Measurements from ENCODE around the gene UVSSA. TPM values are rescaled to one million over a fixed set of nuclear protein-coding genes. Genes with fewer than 3 reads are reported as not detected.

UVSSA gene
- total and polyA plus RNA-seq, 2 donors (not counting 1 experiment from before 2014, with no cell fraction given) = 4.6 to 7.6 TPM

DNA sequence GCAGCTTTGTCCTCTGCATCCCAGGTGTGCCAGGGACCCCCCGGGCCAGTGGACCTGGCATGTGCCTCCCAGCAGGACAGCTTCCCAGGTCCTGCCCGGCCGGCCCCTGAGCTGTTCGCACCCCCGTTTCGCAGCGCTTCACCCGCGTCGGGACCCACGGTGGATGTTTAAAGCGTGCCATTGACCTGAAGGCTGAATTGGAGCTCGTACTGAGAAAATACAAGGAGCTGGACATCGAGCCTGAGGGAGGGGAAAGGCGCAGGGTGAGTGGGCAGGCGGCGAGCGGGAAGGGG is 7.9 kb downstream of the UVSSA start:
- Histone ChIP-seq H3K4me1 (ENCODE audit: control insufficient read depth, extremely low read depth, insufficient read depth, low read length) (no peaks in the 10 kb centered on the region), H3K9ac (ENCODE audit: insufficient read depth, low read length) (no peak overlapping the region), H3K27ac (ENCODE audit: insufficient read depth, low read length) (no peak overlapping the region), H3K9me3 (ENCODE audit: control insufficient read depth, insufficient read depth, low read depth, low read length) (no peaks in the 10 kb centered on the region), H3K79me2 (ENCODE audit: control insufficient read depth, insufficient read depth, low read length) (no peaks in the 10 kb centered on the region), H3K27me3 (ENCODE audit: control insufficient read depth, insufficient read depth, low read length) (no peaks in the 10 kb centered on the region), H2AFZ (ENCODE audit: low read length) (no peak overlapping the region), H3K4me2 (ENCODE audit: extremely low read depth, insufficient read depth, low read length) (no peak overlapping the region), H4K20me1 (ENCODE audit: control insufficient read depth, extremely low read depth, insufficient read depth, low read length) (no peaks in the 10 kb centered on the region), H3K36me3 (ENCODE audit: control insufficient read depth, insufficient read depth, low read length) (peaks cover 34% of the 10 kb centered on the region), H3K4me3 (replicated peaks in 1 of 4; ENCODE audit: control extremely low read depth in 1 of 4, insufficient read depth in 1 of 4, low read depth in 3 of 4, low read length in 4 of 4) (no peak overlapping the region)
- DNase-seq (ENCODE audit: low read depth in 2 of 2) = no peak
- TF ChIP-seq, protein P1, sequence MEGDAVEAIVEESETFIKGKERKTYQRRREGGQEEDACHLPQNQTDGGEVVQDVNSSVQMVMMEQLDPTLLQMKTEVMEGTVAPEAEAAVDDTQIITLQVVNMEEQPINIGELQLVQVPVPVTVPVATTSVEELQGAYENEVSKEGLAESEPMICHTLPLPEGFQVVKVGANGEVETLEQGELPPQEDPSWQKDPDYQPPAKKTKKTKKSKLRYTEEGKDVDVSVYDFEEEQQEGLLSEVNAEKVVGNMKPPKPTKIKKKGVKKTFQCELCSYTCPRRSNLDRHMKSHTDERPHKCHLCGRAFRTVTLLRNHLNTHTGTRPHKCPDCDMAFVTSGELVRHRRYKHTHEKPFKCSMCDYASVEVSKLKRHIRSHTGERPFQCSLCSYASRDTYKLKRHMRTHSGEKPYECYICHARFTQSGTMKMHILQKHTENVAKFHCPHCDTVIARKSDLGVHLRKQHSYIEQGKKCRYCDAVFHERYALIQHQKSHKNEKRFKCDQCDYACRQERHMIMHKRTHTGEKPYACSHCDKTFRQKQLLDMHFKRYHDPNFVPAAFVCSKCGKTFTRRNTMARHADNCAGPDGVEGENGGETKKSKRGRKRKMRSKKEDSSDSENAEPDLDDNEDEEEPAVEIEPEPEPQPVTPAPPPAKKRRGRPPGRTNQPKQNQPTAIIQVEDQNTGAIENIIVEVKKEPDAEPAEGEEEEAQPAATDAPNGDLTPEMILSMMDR (conservative IDR thresholded peaks at IDR 0.05 in 1 of 2, IDR thresholded peaks at IDR 0.05 in 1 of 2; ENCODE audit: low read depth in 1 of 2, low read length in 2 of 2) = no peak
- no peak for TF ChIP-seq EZH2 (IDR thresholded peaks at IDR 0.05; ENCODE audit: low read length, missing control alignments)

DNA sequence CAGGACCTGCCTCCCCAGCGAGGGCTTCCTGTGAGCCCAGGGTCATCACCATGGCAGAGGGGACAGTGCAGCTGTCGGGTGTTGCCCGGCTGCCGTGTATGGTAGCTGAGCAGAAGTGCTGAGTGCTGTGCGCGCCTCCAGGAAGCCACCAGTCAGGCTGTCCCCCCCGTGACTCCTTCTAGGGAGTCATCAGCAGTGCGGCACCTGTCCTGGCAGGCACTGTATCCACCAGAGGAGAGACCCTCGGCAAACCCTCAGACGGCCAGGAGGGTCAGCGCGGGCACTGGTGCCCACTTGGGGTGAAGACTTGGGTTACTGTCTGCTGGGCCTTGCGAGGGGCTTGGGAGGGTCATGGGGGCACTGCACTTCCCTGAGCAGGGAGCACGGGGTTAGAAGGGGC is 8.4 kb downstream of the UVSSA start:
- H3K27ac ChIP-seq (ENCODE audit: insufficient read depth, low read length) = no peak overlapping the region
- no peak overlapping the region for H3K4me3 ChIP-seq (replicated peaks in 1 of 4; ENCODE audit: control extremely low read depth in 1 of 4, insufficient read depth in 1 of 4, low read depth in 3 of 4, low read length in 4 of 4)
- TF ChIP-seq, protein P1 (conservative IDR thresholded peaks at IDR 0.05 in 1 of 2, IDR thresholded peaks at IDR 0.05 in 1 of 2; ENCODE audit: low read depth in 1 of 2, low read length in 2 of 2) = no peak
- no peak for TF ChIP-seq EZH2 (IDR thresholded peaks at IDR 0.05; ENCODE audit: low read length, missing control alignments)
- H3K9me3 ChIP-seq (ENCODE audit: control insufficient read depth, insufficient read depth, low read depth, low read length) = no peaks in the 10 kb centered on the region
- H3K27me3 ChIP-seq (ENCODE audit: control insufficient read depth, insufficient read depth, low read length) = no peaks in the 10 kb centered on the region
- no peak for DNase-seq (ENCODE audit: low read depth in 2 of 2)
- no peaks in the 10 kb centered on the region for H3K79me2 ChIP-seq (ENCODE audit: control insufficient read depth, insufficient read depth, low read length)
- no peaks in the 10 kb centered on the region for H4K20me1 ChIP-seq (ENCODE audit: control insufficient read depth, extremely low read depth, insufficient read depth, low read length)
- H2AFZ ChIP-seq (ENCODE audit: low read length) = no peak overlapping the region
- H3K4me2 ChIP-seq (ENCODE audit: extremely low read depth, insufficient read depth, low read length) = no peak overlapping the region
- peaks cover 32% of the 10 kb centered on the region for H3K36me3 ChIP-seq (ENCODE audit: control insufficient read depth, insufficient read depth, low read length)
- H3K9ac ChIP-seq (ENCODE audit: insufficient read depth, low read length) = no peak overlapping the region
- no peaks in the 10 kb centered on the region for H3K4me1 ChIP-seq (ENCODE audit: control insufficient read depth, extremely low read depth, insufficient read depth, low read length)

DNA sequence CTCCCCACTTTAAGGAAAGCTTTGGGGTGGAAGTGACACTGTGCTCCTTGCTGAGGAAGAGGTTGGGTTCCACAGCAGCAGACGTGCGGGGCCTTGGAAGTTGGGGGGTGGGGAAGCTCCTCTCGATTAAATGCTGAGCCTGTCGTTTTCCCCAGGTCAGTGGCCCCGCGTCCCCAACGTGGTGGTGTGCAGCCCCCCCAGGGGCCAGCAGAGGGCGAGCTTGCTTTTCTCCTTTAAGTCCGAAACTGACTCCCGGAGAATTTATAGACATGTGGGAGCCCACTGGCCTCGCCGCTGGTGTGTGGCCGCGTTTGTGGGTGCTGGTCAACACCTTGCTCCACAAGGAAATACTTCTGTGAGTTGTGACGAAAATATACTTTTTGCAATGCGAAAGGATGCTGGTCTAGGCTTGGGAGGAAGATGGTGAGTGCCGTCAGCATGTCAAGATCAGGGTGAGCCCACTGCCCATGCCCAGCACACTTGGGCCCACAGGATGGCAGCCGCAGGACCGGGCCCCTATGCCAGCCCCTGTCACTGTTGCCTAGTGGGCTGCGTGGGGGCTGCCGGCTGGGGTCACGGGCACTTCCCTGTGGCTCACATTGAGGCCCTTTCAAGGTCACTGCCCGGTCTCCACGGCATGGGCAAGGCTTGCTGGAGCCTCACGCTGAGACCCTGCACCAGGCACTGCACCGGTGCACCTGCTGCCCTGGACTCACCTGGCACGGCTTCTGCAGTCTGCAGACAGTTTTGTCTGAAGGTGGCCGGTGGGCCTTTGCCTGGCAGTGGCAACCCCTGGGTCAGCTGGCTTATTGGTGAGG is 9.4 kb downstream of the UVSSA start:
- Histone ChIP-seq H3K36me3 (ENCODE audit: control insufficient read depth, insufficient read depth, low read length) (peaks cover 32% of the 10 kb centered on the region), H3K9ac (ENCODE audit: insufficient read depth, low read length) (no peak overlapping the region), H3K4me1 (ENCODE audit: control insufficient read depth, extremely low read depth, insufficient read depth, low read length) (no peaks in the 10 kb centered on the region), H4K20me1 (ENCODE audit: control insufficient read depth, extremely low read depth, insufficient read depth, low read length) (no peaks in the 10 kb centered on the region), H3K27ac (ENCODE audit: insufficient read depth, low read length) (no peak overlapping the region), H3K4me2 (ENCODE audit: extremely low read depth, insufficient read depth, low read length) (no peak overlapping the region), H3K27me3 (ENCODE audit: control insufficient read depth, insufficient read depth, low read length) (no peaks in the 10 kb centered on the region), H3K9me3 (ENCODE audit: control insufficient read depth, insufficient read depth, low read depth, low read length) (no peaks in the 10 kb centered on the region), H3K4me3 (replicated peaks in 1 of 4; ENCODE audit: control extremely low read depth in 1 of 4, insufficient read depth in 1 of 4, low read depth in 3 of 4, low read length in 4 of 4) (no peak overlapping the region), H3K79me2 (ENCODE audit: control insufficient read depth, insufficient read depth, low read length) (no peaks in the 10 kb centered on the region), H2AFZ (ENCODE audit: low read length) (no peak overlapping the region)
- peak; percentile 30 to 59 for DNase-seq (ENCODE audit: low read depth in 2 of 2)
- TF ChIP-seq, protein P1 (conservative IDR thresholded peaks at IDR 0.05 in 1 of 2, IDR thresholded peaks at IDR 0.05 in 1 of 2; ENCODE audit: low read depth in 1 of 2, low read length in 2 of 2) = peak; percentile 74 to 92
- TF ChIP-seq EZH2 (IDR thresholded peaks at IDR 0.05; ENCODE audit: low read length, missing control alignments) = no peak

Data from fibroblast of lung (primary cell).